RWPE2 (cell line): Measurements from ENCODE around the gene OR8B4.
"Not testable (repeated sequence)": the region's sequence is repeated elsewhere in the genome, so short reads cannot be mapped to it uniquely, and the experiment has no call there.

ENCODE experiments used
- ATAC-seq: fragments of 200-7000 bp; cut with Tn5 transposase; 3 replicates; pipeline ENCODE4 v1.9.1; 2021; ENCODE audit warnings: low read depth
- DNase-seq: peaks from one replicate; pipeline ENCODE4 v3.0.0-alpha.2; 2020; ENCODE audit warnings: low spot score
- H3K27ac ChIP-seq: fragments of 450-650 bp; 2 replicates; pipeline ENCODE4 v1.5.1; 2017; ENCODE audit warnings: mild to moderate bottlenecking; ENCODE audit not compliant: poor library complexity, severe bottlenecking
- H3K27me3 ChIP-seq: fragments of 250-450 bp; sonication (Bioruptor Pico); 2 replicates; pipeline ENCODE4 v1.5.1; 2021; ENCODE audit warnings: mild to moderate bottlenecking, moderate library complexity; ENCODE audit not compliant: insufficient read depth, poor library complexity, severe bottlenecking
- H3K36me3 ChIP-seq: fragments of 250-450 bp; sonication (Bioruptor Pico); 2 replicates; pipeline ENCODE4 v1.5.1; 2020; ENCODE audit warnings: low read depth, mild to moderate bottlenecking, moderate library complexity
- H3K4me1 ChIP-seq: fragments of 250-450 bp; sonication (Bioruptor Pico); 2 replicates; pipeline ENCODE4 v1.5.1; 2021; ENCODE audit warnings: mild to moderate bottlenecking, moderate library complexity; ENCODE audit not compliant: insufficient read depth, poor library complexity, severe bottlenecking
- H3K4me3 ChIP-seq: fragments of 250-450 bp; sonication (Bioruptor Pico); 2 replicates; pipeline ENCODE4 v1.5.1; 2021; ENCODE audit warnings: mild to moderate bottlenecking, moderate library complexity; ENCODE audit not compliant: severe bottlenecking
- H3K9me3 ChIP-seq: fragments of 250-450 bp; sonication (Bioruptor Pico); 2 replicates; pipeline ENCODE4 v1.5.1; 2021; ENCODE audit warnings: mild to moderate bottlenecking, moderate library complexity; ENCODE audit not compliant: severe bottlenecking
- CTCF ChIP-seq: fragments of 450-650 bp; IDR thresholded peaks from one replicate; pipeline ENCODE4 v1.5.1; 2017; ENCODE audit warnings: mild to moderate bottlenecking, moderate library complexity; ENCODE audit not compliant: poor library complexity, severe bottlenecking

Gene OR8B4

GRCh38 chr11:124402326-124402922 lies 22.2 kb downstream of the OR8B4 start:
- DNase-seq: peak; percentile 70
- Histone ChIP-seq H3K4me3 (no peak overlapping the region), H3K9me3 (no peaks in the 10 kb centered on the region), H3K27ac (no peak overlapping the region), H3K36me3 (no peaks in the 10 kb centered on the region), H3K4me1 (no peaks in the 10 kb centered on the region), H3K27me3 (no peaks in the 10 kb centered on the region)
- peak; percentile 94 for ATAC-seq
- TF ChIP-seq CTCF: peak; percentile 83

- Histone ChIP-seq H3K9me3 (no peaks in the 10 kb centered on the region), H3K4me1 (no peaks in the 10 kb centered on the region), H3K36me3 (no peaks in the 10 kb centered on the region), H3K27ac (no peak within 1 kb of the TSS), H3K4me3 (no peak within 1 kb of the TSS), H3K27me3 (no peaks in the 10 kb centered on the region)
- TF ChIP-seq CTCF: no peak
- ATAC-seq: no peak
- DNase-seq: no peak
Measured at GRCh38 chr11:124398924-124399323, 25.7 kb downstream of the OR8B4 start, which contains the start of gene OR8B3. OR8B3 (minus strand) TSS chr11:124399024; CDS start chr11:124397351, 1,673 bp downstream.

GRCh38 chr11:124396847-124397246 lies 27.8 kb downstream of the OR8B4 start:
- not testable (repeated sequence) for H3K9me3 ChIP-seq, DNase-seq, H3K36me3 ChIP-seq, H3K27me3 ChIP-seq, H3K4me1 ChIP-seq, H3K27ac ChIP-seq, H3K4me3 ChIP-seq, ATAC-seq

- H3K4me1 ChIP-seq: no peaks in the 10 kb centered on the region
- no peak overlapping the region for H3K4me3 ChIP-seq
- ATAC-seq (no peak), DNase-seq (no peak)
- no peak for TF ChIP-seq CTCF
- no peaks in the 10 kb centered on the region for H3K27me3 ChIP-seq
- no peak overlapping the region for H3K27ac ChIP-seq
- H3K36me3 ChIP-seq: no peaks in the 10 kb centered on the region
- H3K9me3 ChIP-seq: no peaks in the 10 kb centered on the region
Measured at GRCh38 chr11:124394408-124394807, 30.3 kb downstream of the OR8B4 start.

GRCh38 chr11:124384399-124384798 lies 40.3 kb downstream of the OR8B4 start, which contains the start of gene OR8B2:
OR8B2 (minus strand) TSS chr11:124384499; CDS start chr11:124383343, 1,156 bp downstream.
- TF ChIP-seq CTCF: no peak
- Histone ChIP-seq H3K9me3 (no peaks in the 10 kb centered on the region), H3K27ac (no peak within 1 kb of the TSS), H3K36me3 (no peaks in the 10 kb centered on the region), H3K4me3 (no peak within 1 kb of the TSS), H3K27me3 (no peaks in the 10 kb centered on the region), H3K4me1 (no peaks in the 10 kb centered on the region)
- DNase-seq (no peak), ATAC-seq (no peak)

GRCh38 chr11:124382857-124383256 lies 41.8 kb downstream of the OR8B4 start:
- not testable (repeated sequence) for H3K4me3 ChIP-seq, ATAC-seq, H3K27me3 ChIP-seq, H3K9me3 ChIP-seq, H3K27ac ChIP-seq, H3K4me1 ChIP-seq, DNase-seq, H3K36me3 ChIP-seq
